Measurements from ENCODE around the gene CBX3.
"Not testable (repeated sequence)": the region's sequence is repeated elsewhere in the genome, so short reads cannot be mapped to it uniquely, and the experiment has no call there.

The CBX3 gene

DNA sequence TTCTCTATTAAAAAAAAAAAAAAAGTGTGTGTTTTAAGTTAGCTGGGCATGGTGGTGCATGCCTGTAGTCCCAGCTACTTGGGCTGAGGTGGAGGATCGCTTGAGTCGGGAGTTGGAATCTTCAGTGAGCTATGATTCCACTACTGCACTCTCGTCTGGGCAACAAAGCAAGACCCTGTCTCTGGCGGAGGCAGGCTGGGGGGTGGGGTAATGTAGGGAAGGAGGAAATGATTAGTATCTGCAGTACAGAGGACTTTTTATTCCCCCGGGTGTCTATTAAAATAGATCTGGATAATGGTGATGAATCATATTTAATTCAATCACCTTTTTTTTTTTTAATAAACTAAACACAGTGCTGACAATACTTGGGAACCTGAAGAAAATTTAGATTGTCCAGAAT is 6.5 kb downstream of the CBX3 start:
- no peak for DNase-seq

DNA sequence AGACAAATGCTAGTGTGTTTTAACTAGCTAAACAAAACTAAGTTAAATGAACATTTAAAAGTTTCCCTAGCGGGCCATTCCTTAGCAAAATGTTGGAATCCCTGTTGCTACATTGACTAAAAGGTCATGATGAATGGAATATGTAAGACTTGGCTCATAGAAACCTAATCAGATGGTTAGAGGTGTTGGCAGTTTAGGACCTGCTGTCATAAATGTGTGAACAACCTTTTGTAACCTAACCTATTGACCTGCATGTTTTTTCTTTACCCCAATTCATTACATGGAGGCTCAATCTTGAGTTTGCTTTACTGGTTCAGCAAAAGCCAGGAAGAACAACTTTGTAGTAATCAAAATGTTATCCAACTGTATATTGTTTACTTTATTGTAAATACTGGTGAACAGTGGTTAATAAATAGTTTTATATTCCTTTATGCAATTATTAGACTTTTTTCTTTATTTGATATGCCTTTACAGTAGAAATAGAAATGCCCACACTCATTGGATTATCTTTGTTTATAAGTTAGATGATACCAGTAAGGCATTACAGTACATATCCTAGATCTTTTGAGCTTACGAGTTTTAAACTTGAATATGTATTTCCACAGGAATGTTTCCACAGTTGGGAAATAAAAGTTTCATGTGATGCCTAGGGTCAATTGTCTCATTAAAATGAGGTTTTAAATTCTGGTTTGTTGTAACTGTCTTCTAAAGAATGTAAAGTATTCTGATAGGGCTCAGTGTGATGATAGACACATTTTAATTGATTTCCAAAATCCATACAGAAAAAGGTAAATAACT is 11.6 kb downstream of the CBX3 start:
- no peak for DNase-seq

DNA sequence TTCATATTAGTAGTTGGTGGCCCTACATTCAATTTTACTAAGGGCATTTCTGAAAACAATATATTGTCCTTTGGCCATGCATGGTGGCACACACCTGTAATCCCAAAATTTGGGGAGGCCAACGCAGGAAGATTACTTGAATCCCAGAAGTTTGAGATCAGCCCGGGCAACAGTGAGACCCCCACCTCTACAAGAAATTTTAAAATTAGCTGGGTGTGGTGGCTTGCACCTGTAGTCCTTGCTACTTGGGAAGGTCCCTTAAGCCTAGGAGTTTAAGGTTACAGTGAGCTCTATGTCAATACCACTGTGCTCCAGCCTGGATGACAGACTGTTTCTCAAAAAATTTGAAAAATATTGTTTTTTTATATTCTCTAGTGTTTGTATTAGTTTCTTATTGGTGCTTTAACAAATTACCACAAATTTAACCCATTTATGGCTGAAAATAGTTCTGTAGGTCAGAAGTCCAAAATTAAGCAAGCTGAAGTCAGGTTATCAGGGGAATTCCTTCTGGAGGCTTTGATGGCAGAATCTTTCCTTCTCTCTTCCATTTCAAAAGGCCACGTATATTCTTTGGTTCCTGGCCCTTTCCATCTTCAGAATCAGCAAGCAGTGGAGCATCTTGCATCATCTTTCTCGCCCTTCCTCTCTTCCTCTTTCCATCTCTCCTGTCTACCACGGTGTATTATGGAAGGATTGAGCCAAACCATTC is 12.4 kb downstream of the CBX3 start:
- DNase-seq, result no peak

DNA sequence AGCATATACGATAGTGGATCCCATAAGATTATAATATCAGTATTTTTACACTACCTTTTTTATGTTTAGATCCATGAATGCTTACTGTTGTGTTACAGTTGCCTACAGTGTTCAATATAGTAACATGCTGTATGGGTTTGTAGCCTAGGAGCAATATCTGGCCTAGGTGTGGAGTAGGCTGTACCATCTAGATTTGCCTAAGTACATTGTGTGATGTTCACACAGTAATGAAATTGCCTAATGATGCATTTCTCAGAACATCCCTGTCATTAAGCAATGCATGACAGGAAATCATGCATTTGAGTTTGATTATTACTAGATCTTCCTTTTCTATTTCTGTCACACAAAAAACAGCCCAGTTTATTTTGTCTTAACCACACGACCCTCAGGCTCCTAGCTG is 14.5 kb downstream of the CBX3 start:
- no peak for DNase-seq

DNA sequence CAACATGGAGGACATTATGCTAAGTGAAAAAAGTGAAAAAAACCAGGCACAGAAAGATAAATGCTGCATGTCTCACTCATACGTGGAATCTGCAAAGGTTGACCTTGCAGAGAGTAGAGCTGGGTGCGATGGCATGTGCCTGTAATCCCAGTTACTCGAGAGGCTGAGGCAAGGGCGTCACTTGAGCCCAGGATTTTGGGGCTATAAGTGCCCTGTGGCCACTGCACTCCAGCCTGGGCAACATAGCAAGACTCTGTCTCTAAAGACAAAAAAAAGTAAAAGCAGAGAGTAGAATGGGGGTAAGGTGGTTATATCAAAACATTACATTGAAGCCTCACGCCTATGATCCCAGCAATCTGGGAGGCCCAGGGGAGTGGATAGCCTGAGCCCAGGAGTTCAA is 22.8 kb downstream of the CBX3 start:
- no peak for DNase-seq

DNA sequence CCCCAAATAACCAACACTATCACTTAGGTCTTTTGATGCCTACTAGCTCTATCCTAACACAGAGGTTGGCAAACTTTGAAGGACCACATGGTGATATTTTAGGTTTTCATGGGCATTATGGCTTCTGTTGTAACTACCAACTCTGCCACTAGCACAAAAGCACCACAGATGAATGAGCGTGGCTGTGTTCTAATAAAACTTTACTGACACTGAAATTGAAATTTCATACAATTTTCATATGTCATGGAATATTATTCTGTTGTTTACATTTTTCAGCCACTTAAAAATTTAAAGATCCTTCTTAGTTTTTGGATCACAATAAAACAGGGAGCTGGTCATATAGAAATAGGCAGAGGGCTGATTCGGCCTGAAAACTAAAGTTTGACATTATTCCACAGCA is 26.4 kb downstream of the CBX3 start:
- no peak for DNase-seq

DNA sequence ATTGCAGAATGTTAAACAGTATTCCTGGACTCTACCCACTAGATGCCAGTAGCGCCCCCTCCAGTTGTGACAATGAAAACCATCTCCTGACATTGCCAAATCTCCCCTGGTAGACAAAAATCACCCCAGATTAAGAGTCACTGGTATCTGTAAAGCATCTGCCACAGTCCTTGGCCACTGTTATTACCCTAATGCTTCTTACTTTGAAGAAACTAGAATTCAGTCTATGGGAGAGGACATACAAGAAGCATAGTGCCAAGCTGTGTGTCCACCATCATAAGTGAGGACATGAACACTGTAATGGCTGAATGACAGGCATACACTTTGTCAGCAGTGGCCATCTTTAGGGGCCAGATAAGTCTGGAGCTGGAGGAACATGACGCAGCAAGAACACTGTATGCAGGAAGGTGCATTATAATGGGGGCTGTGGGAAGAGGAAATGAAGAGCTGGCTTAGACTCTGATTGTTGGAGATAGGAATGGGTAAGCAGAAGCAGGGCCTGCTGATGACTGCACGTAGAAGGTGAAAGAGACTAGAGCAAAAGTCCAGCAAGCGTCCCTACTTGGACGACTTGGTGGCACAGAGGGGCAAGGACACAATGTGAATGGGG is 32.5 kb downstream of the CBX3 start:
- DNase-seq, result no peak

DNA sequence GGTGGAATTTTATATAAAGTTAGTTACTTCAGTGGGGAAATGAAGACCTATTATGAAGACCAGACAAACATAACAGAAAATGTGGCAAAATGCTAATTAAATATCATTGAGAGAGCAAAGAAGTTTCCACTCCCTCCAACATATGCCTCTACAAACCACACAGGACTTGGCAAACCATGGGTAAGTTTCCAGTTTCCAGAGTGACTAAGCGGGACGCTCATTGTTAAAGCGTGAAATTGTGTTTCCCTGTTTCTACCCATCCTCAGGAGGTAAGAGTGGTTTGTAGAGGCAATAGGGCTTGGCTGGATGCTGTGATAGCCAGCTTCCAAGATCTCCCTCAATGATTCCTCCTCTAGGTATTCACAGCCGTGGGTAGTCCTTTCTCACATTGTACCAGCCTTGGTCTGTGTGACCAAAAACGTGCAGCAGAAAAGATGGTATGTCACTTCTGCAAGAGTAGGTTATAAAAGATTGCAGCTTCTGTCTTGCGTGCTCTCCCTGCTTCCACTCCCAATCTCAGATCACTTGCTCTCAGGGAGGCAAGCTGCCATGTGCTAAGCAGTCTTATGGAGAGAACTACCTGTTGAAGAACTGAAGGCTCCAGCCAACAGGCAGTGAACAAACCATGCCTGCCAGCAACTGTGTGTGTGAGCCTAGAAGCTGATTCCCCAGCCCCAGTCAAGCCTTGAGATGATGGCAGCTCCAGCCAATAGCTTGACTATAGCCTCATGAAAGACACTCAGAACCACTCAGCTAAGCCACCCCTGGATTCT is 35.7 kb downstream of the CBX3 start:
- no peak for DNase-seq

DNA sequence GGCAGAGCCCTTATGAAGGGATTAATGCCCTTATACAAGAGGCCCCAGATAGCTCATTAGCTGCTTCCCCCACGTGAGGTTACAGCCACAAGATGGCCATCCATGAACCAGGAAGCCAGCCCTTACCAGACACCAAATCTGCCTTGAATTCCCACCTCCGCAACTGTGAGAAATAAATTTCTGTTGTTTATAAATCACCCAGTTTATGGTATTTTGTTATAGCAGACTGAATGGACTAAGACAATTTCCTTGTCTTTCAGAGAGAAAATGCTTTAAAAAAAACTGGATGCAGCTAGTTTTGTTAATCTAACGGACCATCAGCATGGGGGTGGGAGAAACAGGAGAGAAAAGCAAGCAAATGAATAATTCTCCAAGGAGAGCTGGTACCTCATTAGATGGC is 36.5 kb downstream of the CBX3 start:
- no peak for DNase-seq

DNA sequence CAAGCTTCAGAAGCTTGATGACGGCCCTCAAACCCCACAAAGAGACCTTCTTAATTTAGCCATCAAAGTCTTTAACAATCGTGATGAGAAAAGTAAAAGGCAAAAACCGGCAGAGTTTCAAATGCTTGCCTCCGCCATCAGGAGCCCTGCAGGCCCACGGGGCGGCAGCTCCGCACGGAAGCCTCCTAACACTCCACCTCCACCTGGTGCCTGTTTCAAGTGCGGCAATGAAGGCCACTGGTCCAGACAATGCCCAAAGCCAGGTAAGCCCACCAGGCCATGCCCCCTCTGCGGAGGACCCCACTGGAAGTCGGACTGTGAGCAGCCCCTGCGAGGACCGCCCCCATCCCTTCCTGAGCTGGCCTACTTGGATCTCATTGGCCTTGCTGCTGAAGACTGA is 43.6 kb downstream of the CBX3 start:
- DNase-seq, result no peak

DNA sequence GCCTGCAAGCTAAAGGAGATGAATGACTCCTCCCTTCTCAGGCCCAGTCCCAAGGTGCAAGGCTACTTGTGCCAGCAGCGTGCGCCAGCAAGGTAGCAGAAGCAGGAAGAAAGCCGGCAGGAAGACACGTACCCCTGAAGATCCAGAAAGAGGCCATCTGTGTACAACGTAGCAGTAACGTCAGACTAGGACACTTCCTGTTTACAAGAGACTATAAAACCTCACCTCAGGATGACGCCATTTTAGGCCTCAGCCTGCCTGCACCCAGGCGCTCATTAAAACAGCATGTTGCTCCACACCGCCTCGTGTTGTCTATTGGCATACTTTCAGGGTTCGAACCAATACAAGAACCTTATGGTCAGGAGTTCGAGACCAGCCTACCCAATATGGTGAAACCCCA is 48.7 kb downstream of the CBX3 start:
- DNase-seq, result no peak

DNA sequence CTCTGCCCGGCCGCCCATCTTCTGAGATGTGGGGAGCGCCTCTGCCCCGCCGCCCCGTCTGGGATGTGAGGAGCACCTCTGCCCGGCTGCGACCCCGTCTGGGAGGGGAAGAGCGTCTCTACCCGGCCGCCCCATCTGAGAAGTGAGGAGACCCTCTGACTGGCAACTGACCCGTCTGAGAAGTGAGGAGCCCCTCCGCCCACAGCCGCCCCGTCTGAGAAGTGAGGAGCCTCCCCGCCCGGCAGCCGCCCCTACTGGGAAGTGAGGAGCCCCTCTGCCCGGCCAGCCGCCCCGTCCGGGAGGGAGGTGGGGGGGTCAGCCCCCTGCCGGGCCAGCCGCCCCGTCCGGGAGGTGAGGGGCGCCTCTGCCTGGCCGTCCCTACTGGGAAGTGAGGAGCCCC is 60.3 kb downstream of the CBX3 start:
- not testable (repeated sequence) for DNase-seq

Measured in NCI-H2081 treated with DMSO at 0.1 percent for 48 hours (cell line).